ENCODE results near the gene RUFY1.
"Not testable (repeated sequence)": the region's sequence is repeated elsewhere in the genome, so short reads cannot be mapped to it uniquely, and the experiment has no call there.

DNA sequence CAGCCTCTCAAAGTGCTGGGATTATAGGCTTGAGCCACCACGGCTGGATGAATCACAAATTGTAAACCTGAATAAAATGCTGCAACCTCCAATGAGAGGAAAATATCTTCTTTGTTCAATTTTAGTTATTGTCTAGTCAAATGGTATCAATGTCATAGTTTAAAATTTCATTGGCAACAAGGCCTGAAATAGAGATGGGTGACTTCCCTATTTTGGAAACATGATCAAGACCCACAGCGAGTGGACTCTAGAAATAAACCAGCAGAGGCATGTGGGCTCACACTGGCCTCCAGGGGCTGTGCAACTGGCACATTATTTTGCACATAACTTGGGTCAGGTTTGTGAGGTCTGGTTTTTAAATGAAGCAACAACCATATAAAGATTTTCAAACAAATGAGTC lies 102.8 kb downstream of the RUFY1 start:
- TF ChIP-seq, protein P1, sequence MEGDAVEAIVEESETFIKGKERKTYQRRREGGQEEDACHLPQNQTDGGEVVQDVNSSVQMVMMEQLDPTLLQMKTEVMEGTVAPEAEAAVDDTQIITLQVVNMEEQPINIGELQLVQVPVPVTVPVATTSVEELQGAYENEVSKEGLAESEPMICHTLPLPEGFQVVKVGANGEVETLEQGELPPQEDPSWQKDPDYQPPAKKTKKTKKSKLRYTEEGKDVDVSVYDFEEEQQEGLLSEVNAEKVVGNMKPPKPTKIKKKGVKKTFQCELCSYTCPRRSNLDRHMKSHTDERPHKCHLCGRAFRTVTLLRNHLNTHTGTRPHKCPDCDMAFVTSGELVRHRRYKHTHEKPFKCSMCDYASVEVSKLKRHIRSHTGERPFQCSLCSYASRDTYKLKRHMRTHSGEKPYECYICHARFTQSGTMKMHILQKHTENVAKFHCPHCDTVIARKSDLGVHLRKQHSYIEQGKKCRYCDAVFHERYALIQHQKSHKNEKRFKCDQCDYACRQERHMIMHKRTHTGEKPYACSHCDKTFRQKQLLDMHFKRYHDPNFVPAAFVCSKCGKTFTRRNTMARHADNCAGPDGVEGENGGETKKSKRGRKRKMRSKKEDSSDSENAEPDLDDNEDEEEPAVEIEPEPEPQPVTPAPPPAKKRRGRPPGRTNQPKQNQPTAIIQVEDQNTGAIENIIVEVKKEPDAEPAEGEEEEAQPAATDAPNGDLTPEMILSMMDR (IDR thresholded peaks at IDR 0.05; ENCODE audit: insufficient read depth, low read length), result not testable (repeated sequence)
- TF ChIP-seq POLR2AphosphoS5 (IDR thresholded peaks at IDR 0.05; ENCODE audit: low read depth), result not testable (repeated sequence)

Data from HL-60 (cell line).